SIG-M5 (cell line): ENCODE data around the gene APLF.

Source experiments
- DNase-seq: peaks from one replicate; lab custom pipeline; 2025; lab: John Stamatoyannopoulos, UW

Gene APLF, protein sequence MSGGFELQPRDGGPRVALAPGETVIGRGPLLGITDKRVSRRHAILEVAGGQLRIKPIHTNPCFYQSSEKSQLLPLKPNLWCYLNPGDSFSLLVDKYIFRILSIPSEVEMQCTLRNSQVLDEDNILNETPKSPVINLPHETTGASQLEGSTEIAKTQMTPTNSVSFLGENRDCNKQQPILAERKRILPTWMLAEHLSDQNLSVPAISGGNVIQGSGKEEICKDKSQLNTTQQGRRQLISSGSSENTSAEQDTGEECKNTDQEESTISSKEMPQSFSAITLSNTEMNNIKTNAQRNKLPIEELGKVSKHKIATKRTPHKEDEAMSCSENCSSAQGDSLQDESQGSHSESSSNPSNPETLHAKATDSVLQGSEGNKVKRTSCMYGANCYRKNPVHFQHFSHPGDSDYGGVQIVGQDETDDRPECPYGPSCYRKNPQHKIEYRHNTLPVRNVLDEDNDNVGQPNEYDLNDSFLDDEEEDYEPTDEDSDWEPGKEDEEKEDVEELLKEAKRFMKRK

DNA sequence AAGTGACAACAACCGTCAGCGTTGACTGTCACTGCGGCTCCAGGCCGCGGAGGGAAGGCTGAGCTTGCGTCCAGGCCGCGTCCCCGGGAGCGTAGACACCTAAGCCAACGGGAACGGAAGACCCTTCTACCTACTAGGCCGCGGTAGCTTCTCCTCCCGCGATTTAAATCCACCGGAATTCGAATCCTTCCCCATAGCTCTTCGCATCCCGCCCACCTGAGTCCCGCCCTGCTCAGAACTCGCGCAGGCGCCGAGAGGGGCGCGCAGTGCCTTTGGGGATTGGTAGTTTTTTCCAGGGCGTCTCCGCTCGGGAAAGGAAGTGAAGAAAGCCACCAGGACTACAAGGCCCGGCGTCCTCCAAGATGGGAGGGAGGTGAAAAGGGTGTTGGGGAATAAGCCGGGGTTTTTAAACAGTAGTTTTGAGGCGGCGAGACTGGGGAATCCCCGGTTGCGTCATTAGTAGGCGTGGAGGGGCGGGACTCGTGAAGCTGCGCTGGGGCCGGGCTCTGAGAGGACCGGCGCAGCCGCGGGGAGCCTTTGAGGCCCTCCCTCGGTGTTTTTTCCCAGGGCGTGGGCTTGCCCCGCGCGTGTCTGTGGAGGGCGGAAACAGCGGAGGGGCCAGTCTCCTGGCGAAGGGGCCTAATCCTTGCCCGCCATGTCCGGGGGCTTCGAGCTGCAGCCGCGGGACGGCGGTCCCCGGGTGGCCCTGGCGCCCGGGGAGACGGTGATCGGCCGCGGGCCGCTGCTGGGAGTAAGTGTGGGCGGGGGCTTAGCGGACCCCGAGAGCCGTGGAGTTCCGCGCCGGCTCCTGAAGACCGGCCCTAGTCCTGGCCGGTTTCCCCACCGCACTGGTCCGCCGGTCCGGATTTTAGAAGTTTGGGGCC lies at the start of gene APLF, which contains the start of gene FBXO48:
APLF (plus strand) TSS at position 509 of the 884 bp plus-strand sequence; CDS start at position 656, 147 bp downstream.
FBXO48 (minus strand) TSS at position 218 of the 884 bp plus-strand sequence. CDS start 2,149 bp downstream, outside the sequence.
- peak; percentile 98 for DNase-seq

DNA sequence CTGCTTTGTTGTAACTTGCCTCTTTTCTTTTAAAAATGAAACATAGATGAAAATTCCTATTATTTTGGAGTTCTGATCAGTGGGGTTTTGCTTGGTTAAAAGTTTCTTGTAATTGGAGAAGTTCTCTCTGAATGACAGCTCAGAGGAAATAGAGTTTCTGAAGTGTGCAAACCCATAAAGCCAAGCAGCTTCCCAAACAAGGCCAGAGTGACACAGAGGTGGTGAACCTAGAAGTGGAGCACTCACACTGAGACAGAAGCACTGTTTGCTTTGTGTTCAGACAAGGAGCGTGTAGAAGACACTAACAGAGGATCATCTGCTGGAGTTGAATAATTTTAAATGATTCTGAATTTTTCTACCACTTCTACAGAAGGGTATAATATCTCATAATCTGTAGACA lies 49.5 kb upstream of the APLF start:
- no peak for DNase-seq

DNA sequence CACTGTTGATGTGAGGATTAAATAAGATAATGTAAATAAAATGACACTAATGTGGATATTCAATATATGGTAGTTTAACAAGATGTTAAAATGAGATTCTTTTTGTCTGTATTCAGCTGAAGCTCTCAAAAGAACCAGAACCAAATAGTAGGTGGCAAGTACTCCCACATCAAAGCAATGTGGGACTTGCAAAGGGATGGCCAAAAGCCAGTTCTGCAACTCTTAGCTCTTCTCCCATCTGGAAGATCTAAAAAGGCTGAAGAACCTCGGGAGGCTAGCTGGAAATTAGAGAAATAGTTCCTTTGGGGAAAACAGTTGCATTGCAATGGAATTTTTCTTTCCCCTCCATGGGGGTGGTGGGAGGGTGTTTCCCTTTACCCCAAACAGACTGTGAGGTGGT lies 49.0 kb upstream of the APLF start:
- DNase-seq = no peak

DNA sequence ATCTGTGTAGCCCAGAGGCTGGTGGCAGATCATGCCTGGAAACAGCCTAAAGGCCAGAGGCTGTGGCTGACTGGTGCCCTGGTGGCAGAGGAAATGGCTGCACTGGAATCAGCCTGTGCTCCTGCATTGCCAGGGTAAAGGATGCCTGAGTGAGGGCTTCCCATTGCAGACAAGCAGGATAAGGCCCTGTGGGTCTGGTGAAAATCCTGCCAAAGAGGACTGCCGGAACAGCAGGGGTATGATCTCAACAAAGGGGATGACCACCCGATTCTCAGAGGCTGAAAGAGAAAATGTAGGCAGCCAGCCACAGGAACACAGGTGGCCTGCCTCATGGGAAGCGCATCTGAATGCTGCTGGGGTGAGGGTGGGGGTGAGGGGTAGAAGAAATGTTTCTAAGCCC lies 48.5 kb upstream of the APLF start:
- DNase-seq = no peak

DNA sequence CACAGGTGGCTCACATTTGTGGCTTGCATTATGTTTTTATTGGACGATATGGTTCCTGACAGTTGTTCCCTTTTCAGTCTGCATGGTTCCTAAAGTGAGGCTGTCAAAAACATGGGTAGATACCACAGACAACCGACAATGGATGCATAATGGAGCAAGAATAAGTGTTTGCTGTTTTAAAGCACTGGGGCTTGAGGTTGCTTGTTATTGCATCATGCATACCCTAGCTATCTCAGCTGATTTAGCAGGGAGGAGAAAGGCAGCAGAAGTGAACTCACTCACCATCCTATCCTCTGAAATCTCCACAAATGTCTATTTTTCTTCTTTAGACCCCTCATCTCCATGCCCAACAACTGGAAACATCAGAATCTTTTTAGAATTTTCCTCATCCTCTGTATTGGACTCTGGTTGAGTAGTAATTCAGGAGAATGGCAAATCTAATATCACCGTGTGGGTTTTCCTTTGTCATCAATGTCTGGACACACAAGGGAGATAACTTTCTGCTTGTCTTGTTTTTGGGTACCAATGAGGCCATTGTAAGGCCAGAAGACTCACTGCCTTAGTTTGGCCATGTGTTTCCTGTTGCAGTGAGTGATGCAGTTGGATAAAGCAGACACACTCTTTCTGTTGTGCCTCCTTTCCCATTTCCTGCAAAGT lies 47.0 kb upstream of the APLF start:
- peak; percentile 92 for DNase-seq

DNA sequence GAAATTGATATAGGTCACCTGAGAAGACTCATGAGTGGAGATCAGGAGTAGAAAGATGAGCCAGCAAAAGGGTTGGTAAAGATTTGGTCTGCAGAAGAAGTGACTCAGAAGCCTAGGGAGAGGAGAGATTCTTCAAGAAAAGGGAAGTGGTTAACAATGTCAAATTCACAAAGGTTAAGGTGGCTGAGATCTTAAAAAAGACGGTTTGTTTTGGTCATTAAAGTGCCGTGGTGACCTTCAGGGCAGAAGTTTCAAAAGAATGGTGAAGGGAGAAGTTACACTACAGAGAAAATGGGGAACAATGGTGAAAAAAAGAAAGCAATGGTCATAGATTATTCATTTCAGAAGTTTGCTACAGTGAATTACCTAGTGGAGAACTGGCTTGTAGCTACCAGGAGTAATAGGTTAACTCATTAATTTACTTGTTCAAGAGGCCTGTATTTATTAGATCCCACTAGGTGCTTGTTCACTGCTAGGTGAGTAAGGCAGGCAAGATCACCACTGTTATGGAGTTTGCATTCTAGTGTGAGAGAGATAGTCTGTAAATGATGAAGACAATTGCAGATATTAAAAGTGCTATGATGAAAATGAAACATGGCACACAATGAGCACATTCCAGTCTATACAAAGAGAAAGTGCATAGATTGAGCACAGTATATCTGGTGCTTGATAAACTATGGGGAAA lies 43.3 kb upstream of the APLF start:
- DNase-seq = peak; percentile 98

DNA sequence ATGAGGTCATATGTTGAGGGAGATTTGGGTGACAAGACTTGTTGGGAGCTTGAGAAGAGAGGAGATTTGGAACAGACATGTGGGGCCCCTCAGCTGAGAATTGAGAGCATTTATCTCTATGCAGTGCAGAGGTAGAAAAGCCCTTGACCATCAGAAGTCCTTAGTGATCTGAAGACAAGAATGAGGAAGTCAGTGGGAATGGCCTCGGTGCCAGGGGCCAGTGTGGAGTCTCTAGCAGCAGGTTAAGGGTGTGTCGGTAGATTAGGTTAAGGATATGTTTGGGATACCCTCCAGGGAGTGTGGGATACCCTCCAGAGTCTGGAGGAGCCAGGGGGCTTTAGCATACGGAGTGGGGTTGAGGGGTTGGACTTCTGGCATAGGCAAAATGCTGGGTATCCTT lies 41.9 kb upstream of the APLF start:
- no peak for DNase-seq

DNA sequence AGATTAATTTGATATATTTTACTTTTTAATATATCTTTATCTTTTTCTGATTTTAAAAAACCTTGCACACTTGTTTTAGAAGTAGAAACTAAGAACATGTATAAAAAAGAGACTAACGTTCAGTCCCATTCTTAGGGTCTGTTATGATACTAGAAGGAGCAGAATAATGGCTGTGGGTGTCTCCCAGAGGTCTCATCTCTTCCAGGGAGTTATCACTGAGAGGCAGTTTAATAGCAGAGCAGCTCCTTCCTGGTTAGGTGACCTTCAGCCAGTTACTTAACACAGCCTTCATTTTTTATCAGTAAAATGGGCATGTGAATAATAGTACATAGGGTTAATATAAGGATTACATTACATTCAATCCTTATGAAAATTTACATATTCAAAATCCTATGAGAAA lies 40.9 kb upstream of the APLF start:
- DNase-seq = no peak

DNA sequence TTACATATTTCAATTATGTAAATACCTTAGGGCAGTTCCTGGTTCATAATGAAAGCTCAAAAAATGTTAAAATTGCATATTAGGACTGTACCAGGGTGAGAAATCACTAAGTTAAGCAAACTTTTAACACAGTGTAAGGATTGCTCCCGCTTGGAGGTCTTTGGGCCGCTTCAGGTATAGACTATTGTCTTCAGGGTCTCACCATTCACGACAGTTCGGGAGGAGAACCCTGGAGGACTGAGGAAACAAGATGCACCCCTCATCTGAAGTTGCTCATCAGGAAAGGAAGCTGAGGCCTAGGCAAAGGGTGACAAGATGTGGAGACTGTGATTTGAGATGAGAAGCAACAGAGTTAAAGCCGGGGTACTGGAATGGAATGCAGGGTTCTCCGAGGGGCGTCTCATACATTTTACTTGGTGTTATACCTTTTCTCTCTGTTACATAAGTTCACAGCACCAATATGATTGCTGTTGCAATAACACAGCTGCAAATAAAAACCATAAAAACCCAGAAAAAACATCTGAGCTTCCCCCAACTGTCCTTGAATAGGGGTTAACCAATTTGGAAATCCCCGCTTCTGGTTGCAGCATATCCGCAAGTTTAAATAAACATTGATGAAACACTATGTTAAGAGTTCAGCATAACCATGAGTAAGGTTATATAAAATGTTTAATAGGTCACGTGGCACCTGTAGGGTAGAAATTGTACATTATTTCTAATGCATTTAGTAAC lies 40.4 kb upstream of the APLF start:
- peak; percentile 86 for DNase-seq

DNA sequence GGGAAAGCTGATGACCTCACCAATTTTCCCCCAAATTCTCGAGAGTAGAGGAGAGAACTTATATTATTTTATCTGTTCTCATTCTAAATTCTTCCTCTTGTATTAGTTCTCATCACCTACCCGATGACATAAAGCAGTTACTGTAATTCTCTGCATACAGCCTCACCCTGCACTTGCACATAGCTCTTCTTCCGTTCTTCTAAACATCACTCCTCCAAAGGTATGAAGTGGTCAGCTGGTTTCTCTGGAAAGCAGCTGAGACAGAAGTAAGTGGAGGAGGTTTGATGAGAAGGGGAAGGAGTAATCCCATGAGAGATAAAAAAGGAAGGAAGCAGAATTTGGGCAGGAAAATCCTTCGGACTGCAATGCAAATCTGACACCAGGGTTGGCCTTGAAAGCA lies 39.3 kb upstream of the APLF start:
- no peak for DNase-seq

DNA sequence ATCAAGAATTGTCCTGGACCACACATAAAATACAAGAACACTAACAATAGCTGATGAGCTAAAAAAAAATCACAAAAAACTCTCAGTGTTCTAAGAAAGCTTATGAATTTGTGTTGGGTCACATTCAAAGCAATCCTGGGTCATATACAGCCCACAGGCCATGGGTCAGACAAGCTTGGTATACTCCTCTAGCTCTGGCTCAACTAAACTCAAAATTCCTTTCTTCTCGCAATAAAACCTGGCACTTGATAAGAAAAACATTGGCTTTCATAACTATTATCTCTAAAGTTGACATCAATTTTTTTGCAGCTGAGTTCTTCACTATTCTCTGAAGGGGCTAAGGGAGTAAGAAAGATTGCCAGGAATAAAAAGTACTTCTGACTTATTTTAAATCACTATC lies 38.6 kb upstream of the APLF start:
- DNase-seq = no peak

DNA sequence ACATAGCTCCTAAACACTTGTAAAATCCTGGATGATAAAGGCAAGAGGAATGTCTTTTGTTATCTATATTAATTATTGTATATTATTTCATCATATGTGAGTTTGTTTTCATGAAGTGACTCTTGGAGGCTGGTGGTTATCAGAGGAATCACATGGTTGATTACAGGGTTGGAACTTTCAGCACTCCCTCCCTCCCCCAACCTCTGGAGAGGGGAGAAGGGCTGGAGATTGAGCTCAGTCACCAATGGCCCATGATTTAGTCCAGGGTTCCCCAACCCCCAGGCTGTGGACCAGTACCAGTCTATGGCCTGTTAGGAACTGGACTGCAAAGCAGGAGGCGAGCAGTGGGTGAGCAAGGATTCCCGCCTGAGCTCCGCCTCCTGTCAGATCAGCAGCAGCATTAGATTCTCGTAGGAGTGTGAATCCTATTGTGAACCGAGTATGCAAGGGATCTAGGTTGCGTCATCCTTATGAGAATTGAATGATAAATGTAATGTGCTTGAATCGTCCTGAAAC lies 38.0 kb upstream of the APLF start:
- no peak for DNase-seq

DNA sequence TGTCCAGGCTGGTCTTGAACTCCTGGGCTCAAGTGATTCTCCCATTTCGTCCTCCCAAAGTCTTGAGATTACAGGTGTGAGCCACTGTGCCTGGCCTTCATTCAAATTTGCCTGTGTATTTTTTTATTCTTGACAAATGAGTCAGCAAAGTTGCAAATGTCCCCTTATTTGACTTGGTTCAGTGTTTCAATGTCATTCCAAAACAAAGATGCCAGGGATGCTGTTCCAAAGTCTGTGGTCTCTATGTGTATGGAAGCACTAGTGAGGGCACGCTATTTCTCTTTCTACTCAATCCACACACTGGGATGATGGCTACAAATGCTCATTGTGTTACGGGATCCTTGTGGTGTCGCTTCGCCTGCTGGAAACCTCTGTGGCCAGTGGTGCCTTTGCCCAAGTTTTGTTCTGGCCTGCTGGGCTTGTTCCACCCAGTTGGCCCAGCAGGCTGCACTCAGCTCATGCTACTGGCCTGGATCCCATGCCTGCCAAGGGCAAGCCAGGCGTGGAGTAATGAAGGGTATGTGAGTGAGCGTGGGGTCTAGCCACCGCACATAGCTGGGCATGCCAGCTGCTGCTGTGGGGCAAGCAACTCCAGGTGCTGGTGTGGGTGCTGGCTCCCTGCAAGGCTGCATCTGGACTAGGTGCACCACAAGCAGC lies 35.9 kb upstream of the APLF start:
- no peak for DNase-seq

DNA sequence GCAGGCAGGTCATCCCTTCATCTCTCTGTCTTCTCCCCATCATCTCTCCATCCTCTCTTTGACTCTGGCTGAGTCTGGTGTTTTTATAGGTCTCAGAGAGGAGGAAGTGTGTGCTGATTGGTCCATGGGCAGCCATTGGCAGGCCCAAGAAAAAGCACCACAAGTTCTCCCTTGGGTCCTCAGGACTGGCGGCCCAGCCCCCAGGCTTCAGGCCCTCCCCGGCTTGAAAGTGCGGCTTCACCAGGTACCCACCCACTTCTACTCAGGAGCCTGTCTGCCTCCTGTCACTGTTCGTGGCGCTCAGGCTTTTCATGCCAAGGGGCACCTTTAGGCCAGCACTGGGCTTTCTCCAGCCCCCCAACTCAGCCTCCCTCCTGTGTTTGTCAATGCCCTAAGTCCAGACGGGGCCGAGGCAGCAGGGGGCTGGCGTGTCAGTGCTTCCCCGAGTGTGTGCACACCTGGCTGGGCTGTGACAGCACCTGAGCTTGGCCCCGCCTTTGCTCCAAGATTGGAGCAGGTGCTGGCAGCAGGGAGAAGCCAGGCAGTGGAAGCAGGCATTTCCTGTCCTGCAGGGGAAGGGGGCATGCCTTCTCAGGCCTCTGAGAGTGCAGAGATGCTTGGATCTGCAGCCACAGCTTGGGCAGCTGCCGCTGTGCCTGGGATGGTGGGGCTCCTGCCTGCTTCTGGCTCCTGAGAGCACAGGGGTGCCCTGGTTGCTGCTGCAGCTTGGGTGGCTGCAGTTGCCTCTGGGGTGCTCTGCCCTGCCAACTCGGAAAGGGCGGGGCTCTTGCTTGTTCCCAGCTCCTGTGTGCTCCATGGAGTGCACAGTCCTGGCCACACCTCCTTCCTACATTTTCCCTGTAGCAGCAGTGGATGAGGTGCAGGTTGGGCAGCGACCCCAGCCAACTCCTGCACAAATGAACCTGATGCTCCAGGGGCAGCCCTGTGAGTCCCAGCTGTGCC lies 34.4 kb upstream of the APLF start:
- DNase-seq = no peak

DNA sequence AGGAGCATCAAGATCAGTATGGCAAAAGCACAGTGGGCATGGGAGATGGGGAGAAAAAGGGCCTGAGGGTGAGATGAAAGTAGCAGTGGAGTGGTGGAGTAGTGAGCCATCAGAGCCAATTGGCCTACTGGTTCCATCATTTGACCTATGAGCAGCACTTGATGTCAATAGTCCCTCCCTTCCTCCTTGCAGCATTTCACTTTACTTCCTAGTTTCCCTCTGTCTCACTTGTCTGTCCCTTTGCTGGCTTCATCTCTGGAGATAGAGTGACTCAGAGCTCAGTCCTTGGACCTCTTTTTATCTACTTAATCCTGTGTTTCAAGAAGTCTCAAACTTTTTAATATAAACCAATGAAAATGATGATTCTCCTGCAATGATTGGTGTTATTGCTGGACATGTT lies 32.4 kb upstream of the APLF start:
- no peak for DNase-seq

DNA sequence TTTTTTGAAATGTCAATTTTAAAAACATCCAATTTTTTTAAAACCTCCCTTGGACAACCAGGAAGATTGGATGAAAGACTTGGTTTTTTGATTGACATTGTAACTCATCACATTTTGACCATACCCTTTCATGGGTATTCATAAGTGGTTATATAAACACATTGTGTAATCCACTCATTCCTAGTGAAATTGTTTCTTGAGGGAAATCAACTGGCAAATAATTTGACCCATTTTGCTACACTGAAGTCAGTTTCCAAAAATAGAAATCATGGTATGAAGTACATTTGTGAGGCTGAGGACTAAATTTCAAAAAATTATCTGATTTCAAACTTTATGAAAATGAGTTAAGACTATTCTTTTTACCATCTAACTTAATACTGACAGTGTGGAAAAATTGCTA lies 31.8 kb upstream of the APLF start:
- DNase-seq = no peak

DNA sequence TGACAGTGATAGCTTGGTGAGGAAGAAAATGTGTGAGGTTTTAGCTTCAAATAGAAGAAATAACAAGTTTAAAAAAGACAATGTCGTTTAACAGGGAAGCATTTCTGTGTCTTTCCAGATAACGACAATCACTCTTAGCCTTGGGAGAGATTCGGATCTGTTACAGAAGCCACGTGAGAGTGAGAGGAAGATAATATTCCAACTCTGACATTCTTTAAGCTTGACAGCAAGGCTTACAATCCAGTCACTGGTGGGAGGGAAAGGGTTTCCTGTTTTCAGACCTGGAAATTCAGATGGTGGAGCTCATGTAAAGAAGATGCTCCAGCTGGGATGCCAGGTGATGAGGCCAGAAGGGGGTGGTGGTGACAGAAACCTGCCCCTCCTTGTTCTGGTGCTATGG lies 31.1 kb upstream of the APLF start:
- no peak for DNase-seq

DNA sequence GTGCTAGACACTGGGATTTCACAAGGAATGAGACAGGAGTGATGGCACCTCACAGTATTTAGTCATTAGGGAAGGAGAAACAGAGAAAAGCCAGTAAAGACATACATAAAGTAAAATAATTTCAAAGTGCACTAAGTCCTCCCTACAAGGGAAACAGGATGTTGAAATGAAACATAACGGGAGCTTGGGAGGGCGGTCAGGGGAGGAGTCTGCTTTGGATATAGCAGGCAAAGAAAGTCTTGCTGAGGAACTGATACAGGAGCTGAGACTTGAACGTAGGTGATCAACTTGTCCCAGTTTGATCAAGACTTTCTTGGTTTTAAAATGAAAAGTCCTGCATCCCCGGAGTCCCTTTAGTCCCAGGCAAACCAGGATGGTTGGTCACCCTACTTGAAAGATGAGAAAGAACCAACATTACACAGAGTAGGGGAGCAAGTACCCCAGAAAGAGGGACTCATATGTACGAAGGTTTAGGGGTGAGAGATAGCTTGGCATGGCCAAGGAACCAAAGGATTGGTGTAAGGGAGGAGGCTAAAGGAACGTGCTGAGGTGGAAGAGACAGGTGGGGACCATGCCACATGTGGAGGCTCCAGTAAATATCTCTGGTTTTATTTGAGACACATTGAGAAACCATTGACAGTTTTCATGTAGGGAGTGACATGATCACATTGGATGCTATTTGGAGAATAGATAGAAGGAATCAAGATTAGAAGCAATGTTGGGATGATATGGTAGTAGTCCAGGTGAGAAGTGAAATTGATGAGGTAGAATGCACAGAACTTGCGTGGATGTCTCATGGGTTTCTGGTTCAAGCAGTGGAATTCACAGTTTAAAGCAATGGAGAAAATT lies 28.7 kb upstream of the APLF start:
- no peak for DNase-seq
